Limb (tissue), 2 donors: Measurements from ENCODE around the gene ZNF771.
A peak's percentile ranks its signal among the peaks of the same experiment; 100 is the strongest.
"Not testable (repeated sequence)": the region's sequence is repeated elsewhere in the genome, so short reads cannot be mapped to it uniquely, and the experiment has no call there.

ENCODE experiments used
- DNase-seq, 2 donors: peaks; one replicate each; pipeline ENCODE4 v3.0.0-alpha.2; 2016; ENCODE audit errors: extremely low spot score in 2 of 2

The ZNF771 gene

GRCh38 chr16:30375864-30376263 lies 31.5 kb upstream of the ZNF771 start:
- DNase-seq = peak in 1 of 2 donors; percentile 42

DNA sequence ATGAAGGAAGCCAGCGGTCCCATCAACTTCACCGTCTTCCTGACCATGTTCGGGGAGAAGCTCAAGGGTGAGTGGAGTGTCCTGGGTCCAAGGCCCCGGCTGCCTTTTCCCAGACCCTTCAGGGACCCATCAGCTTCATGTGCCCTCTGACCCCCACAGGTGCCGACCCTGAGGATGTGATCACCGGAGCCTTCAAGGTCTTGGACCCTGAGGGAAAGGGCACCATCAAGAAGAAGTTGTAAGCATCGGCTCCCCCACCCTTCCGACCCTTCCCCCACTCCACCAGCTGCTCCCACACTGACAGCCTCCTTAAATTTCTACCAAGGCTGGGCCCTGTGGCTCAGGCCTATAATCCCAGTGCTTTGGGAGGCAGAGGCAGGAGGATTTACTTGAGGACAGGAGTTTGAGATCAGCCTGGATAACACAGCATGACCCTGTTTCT lies 30.9 kb upstream of the ZNF771 start:
- no peak for DNase-seq

- DNase-seq = no peak
Observed at GRCh38 chr16:30377050-30377811, 30.2 kb upstream of the ZNF771 start.

- DNase-seq = peak; percentile 93 to 96
Observed at GRCh38 chr16:30377812-30378235, 29.6 kb upstream of the ZNF771 start.

- peak; percentile 96 to 100 for DNase-seq
Observed at GRCh38 chr16:30378236-30379157, 28.9 kb upstream of the ZNF771 start.

DNA sequence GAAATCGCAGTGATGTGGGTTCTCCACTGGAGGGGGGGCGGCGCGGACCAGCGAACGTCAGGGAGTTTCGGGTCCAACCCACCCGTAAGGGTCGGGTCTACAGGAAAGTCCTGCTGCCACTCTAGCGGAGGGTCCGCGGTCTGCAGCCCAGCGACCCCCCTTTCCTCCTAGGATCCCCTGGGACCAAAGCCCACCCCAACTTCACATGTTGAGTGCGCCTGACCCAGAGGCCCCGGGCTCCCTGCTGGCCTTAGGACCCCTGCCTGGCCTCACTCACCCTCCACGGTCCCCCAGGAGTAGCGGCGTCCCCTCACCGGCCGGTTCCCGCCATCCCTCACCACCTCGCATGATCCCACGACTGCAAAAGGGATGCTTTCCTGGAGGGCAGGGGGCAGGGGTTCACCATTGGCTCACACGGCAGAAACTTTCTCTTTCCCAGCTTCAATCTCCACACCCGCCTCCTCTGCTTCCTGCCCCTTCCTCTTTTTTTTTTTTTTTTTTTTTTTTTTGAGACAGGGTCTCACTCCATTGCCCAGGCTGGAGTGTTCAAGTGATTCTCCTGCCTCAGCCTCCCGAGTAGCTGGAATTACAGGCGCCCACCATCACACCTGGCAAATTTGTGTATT lies 28.1 kb upstream of the ZNF771 start:
- no peak for DNase-seq

DNA sequence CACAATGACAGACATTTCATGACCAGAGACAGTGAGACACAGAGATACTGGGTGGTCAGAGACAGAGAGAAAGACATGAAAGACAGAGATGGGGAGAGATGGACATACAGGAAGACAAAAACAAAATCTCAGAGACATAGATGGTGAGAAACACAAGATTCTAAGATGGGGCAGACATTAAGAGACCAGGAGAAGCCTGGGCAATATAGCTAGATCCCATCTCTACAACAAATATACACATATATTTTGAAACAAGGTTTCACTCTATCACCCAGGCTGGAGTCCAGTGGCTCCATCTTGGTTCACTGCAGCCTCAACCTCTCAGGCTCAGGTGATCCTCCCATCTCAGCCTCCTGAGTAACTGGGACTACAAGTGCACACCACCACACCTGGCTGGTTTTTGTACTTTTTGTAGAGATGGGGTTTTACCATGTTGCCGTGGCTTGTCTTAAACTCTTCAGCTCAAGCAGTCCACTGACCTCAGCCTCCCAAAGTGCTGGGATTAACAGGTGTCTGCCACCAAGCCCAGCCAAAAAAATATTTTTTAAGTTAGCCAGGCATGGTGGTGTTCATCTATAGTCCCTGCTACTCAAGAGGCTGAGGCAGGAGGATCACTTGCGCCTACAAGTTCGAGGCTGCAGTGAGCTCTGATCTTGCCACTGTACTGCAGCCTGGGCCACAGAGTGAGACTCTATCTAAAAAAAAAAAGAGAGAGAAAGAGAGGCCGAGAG lies 27.2 kb upstream of the ZNF771 start:
- DNase-seq = no peak

DNA sequence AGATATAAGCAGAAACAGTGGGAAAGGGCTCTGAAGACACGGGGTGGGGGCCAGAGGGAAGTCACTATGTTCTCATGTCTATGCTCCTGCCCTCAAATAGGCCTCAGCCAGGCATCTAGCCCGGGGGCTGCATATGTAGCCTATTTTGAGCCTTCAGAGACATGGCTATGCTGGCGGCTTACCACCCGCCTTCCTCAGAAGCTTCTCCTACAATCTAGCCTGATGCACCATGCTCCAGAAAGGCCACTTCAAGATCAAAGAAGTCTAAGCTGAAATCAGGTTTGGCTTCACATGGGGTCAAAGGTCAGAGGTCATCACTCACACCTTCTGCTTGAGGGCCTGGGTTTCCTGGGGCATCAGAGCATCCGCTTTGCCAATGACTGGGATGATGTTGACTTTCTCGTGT lies 26.6 kb upstream of the ZNF771 start:
- no peak for DNase-seq

DNA sequence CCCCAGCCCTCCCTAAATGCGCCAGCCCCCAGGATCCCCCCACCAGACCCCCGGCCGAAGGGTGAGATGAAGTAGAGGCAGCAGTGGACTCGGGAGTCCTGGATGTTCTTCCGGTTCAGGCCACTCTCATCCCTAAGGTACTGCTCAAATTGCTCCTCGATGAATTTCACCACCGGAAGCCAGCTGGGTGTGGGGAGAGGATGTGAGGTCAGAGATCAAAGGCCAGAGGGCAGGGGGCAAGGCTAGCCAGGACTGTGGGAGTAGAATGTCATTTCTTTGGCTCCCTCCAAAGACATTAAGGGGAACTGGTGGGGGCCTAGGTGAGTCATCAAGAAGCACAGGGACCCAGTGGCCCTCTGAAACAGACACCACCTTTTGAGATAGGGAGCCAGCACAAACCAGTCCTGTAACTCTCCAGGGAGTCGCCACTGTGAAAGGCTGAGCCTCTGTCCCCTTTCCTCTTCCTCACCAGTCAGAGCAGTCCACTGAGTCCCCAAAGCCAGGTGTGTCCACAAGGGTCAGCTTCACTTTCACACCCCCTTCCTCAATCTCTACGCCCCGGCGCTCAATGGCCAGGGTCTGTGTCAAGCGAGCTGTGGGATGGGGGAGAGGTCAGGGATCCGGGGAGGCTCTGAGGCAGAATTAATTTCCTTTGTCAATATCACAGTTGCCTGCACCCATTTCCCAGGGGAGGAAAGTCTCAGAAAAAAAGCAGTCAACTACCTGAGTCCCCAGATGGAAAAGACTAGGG lies 25.9 kb upstream of the ZNF771 start:
- no peak for DNase-seq

- DNase-seq = no peak
Observed at GRCh38 chr16:30382111-30382881, 25.1 kb upstream of the ZNF771 start, which contains the start of gene SEPTIN1. Gene SEPTIN1, minus strand, starts transcription at chr16:30382561. Its CDS starts 19 bp downstream, at chr16:30382542.

GRCh38 chr16:30383521-30383920 lies 23.9 kb upstream of the ZNF771 start:
- no peak for DNase-seq

GRCh38 chr16:30394592-30395154 lies 12.7 kb upstream of the ZNF771 start:
- no peak for DNase-seq

GRCh38 chr16:30395155-30395991 lies 12.0 kb upstream of the ZNF771 start, which contains the start of gene ZNF48:
Gene ZNF48, plus strand, starts transcription at chr16:30395420. Its CDS starts 375 bp downstream, at chr16:30395795.
- DNase-seq = peak; percentile 91 to 96

DNA sequence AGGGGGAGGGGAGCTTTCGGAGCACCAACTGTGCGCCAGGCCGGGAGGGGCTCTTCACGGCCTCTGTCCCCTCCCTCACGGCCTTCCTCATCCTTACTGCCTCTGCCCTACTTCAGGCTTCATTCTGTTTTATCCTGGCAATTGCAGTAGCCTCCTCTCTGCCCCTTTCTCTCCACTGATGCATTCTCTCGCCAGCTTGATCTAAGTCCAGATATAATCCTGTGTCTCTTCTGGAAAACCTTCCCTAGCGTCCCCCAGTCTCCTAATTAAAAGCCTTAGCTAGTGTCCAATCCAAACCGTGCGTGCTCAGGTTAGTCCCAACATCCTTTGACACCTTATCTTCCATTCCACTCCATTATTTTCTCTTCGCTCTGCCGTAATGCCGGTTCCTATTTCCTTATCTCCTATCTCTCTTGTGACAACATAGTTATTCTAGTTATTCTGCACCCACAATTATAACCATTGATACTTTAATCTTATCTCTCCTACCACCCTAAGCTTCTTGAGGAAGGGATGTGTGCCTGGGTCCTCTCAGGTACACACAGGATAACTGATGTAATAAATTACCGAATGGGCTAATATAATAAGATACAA lies 11.3 kb upstream of the ZNF771 start:
- no peak for DNase-seq

DNA sequence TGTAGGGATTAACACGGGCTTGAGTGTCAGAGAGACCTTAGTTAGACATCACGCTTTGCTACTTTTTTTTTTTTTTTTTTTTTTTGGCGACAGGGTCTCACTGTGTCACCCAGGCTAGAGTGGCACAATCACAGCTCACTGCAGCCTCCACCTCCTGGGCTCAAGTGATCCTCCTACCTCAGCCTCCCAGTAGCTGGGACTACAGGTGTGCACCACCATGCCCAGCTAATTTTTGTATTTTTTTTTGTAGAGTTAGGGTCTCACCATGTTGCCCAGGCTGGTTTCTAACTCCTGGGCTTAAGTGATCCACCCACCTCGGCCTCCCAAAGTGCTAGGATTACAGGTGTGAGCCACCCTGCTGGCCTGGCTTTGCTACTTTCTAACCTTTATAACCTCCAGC lies 10.8 kb upstream of the ZNF771 start:
- DNase-seq = not testable (repeated sequence)

- no peak for DNase-seq
Observed at GRCh38 chr16:30397056-30397455, 10.3 kb upstream of the ZNF771 start.

- no peak for DNase-seq
Observed at GRCh38 chr16:30397776-30398660, 9.4 kb upstream of the ZNF771 start.
